ENCODE measurements around the gene AIPL1. TPM values are rescaled to one million over a fixed set of nuclear protein-coding genes. Genes with fewer than 3 reads are reported as not detected.
A peak's percentile ranks its signal among the peaks of the same experiment; 100 is the strongest.

Gene AIPL1
- total RNA-seq, 2 experiments from 2014 or later, result not detected

- Mint-ChIP-seq H3K4me1 (peaks cover 20% of the 10 kb centered on the region), H3K36me3 (peaks cover 11% of the 10 kb centered on the region), H3K4me3 (no peak overlapping the region), H3K9me3 (ENCODE audit: low read depth) (peaks cover 10% of the 10 kb centered on the region), H3K27me3 (peaks cover 73% of the 10 kb centered on the region), H3K27ac (no peak overlapping the region)
- ATAC-seq (no peak), DNase-seq (no peak)
- CTCF ChIA-PET, result no interaction called here
These were observed 5.7 kb downstream of the AIPL1 start for GRCh38 chr17:6429266-6429665.

- no peak for ATAC-seq
- Mint-ChIP-seq H3K9me3 (ENCODE audit: low read depth) (peaks cover 10% of the 10 kb centered on the region), H3K27me3 (peaks cover 78% of the 10 kb centered on the region)
These were observed 6.5 kb downstream of the AIPL1 start for GRCh38 chr17:6428207-6428965.

GRCh38 chr17:6427279-6427781 is 7.6 kb downstream of the AIPL1 start:
- Mint-ChIP-seq H3K4me3 (peak overlapping the region; percentile 63), H3K9me3 (ENCODE audit: low read depth) (peaks cover 10% of the 10 kb centered on the region), H3K27me3 (peaks cover 75% of the 10 kb centered on the region), H3K36me3 (peaks cover 11% of the 10 kb centered on the region), H3K4me1 (peaks cover 20% of the 10 kb centered on the region), H3K27ac (peak overlapping the region; percentile 89)
- CTCF ChIA-PET, result interaction anchor here (1.0 to 1.7 kb wide), 2 partner anchors 8 to 45 kb away, joined by 3 to 7 read pairs; partner anchors contain the start of gene AIPL1
- peak; percentile 86 for ATAC-seq
- peak; percentile 88 for DNase-seq

More at GRCh38 chr17:6428207-6428965, 6.5 kb downstream of the AIPL1 start:
- no peak overlapping the region for H3K4me3 Mint-ChIP-seq
- no peak for DNase-seq
- peaks cover 20% of the 10 kb centered on the region for H3K4me1 Mint-ChIP-seq
- H3K27ac Mint-ChIP-seq, result no peak overlapping the region
- CTCF ChIA-PET, result interaction anchor here (1.7 kb wide), 1 partner anchor 7 kb away, joined by 7 read pairs; the partner anchor contains the start of gene AIPL1
- H3K36me3 Mint-ChIP-seq, result peaks cover 11% of the 10 kb centered on the region

- no peak for DNase-seq
- Mint-ChIP-seq H3K27ac (no peak overlapping the region), H3K9me3 (ENCODE audit: low read depth) (peaks cover 10% of the 10 kb centered on the region), H3K36me3 (peaks cover 11% of the 10 kb centered on the region), H3K27me3 (peaks cover 69% of the 10 kb centered on the region), H3K4me3 (no peak overlapping the region), H3K4me1 (peaks cover 22% of the 10 kb centered on the region)
- CTCF ChIA-PET, result interaction anchor here (1.0 to 1.7 kb wide), 2 partner anchors 9 to 46 kb away, joined by 3 to 7 read pairs; partner anchors contain the start of gene AIPL1
- ATAC-seq, result no peak
These were observed 8.4 kb downstream of the AIPL1 start for GRCh38 chr17:6426356-6427101.

- CTCF ChIA-PET, result interaction anchor here (1.2 to 3.7 kb wide), 4 partner anchors 10 to 841 kb away, joined by 3 to 16 read pairs (median 4); partner anchors contain the start of genes AIPL1 and NLRP1
- peaks cover 71% of the 10 kb centered on the region for H3K27me3 Mint-ChIP-seq
- peaks cover 7% of the 10 kb centered on the region for H3K36me3 Mint-ChIP-seq
- peaks cover 4% of the 10 kb centered on the region for H3K9me3 Mint-ChIP-seq (ENCODE audit: low read depth)
- DNase-seq (no peak), ATAC-seq (no peak)
- no peak overlapping the region for H3K27ac Mint-ChIP-seq
- H3K4me3 Mint-ChIP-seq, result no peak overlapping the region
- H3K4me1 Mint-ChIP-seq, result peaks cover 22% of the 10 kb centered on the region
These were observed 9.5 kb downstream of the AIPL1 start for GRCh38 chr17:6425407-6425806.

- ATAC-seq (no peak), DNase-seq (no peak)
- peaks cover 22% of the 10 kb centered on the region for H3K4me1 Mint-ChIP-seq
- H3K36me3 Mint-ChIP-seq, result peaks cover 3% of the 10 kb centered on the region
- CTCF ChIA-PET, result interaction anchor here (1.4 to 3.7 kb wide), 4 partner anchors 11 to 832 kb away, joined by 5 to 16 read pairs (median 7); partner anchors contain the start of gene AIPL1
- H3K27ac Mint-ChIP-seq, result no peak overlapping the region
- H3K27me3 Mint-ChIP-seq, result peaks cover 70% of the 10 kb centered on the region
- no peak overlapping the region for H3K4me3 Mint-ChIP-seq
- H3K9me3 Mint-ChIP-seq (ENCODE audit: low read depth), result no peaks in the 10 kb centered on the region
These were observed 11.0 kb downstream of the AIPL1 start for GRCh38 chr17:6423931-6424330.

GRCh38 chr17:6422654-6423241 is 12.2 kb downstream of the AIPL1 start:
- DNase-seq (no peak), ATAC-seq (no peak)
- Mint-ChIP-seq H3K27ac (no peak overlapping the region), H3K36me3 (peaks cover 3% of the 10 kb centered on the region), H3K4me3 (no peak overlapping the region), H3K27me3 (peaks cover 65% of the 10 kb centered on the region), H3K9me3 (ENCODE audit: low read depth) (no peaks in the 10 kb centered on the region), H3K4me1 (peaks cover 15% of the 10 kb centered on the region)
- CTCF ChIA-PET, result interaction anchor here (1.2 to 3.7 kb wide), 6 partner anchors 8 to 834 kb away, joined by 3 to 16 read pairs (median 4); partner anchors contain the start of gene AIPL1

GRCh38 chr17:6421700-6422604 is 13.0 kb downstream of the AIPL1 start:
- Mint-ChIP-seq H3K4me1 (peaks cover 7% of the 10 kb centered on the region), H3K36me3 (no peaks in the 10 kb centered on the region), H3K4me3 (no peak overlapping the region), H3K9me3 (ENCODE audit: low read depth) (no peaks in the 10 kb centered on the region), H3K27ac (no peak overlapping the region), H3K27me3 (peaks cover 63% of the 10 kb centered on the region)
- peak; percentile 76 for ATAC-seq
- CTCF ChIA-PET, result interaction anchor here (0.6 to 3.7 kb wide), 11 partner anchors 9 to 835 kb away, joined by 3 to 16 read pairs (median 3); partner anchors contain the start of gene AIPL1
- peak; percentile 83 for DNase-seq

GRCh38 chr17:6420173-6420641 is 14.7 kb downstream of the AIPL1 start:
- no peaks in the 10 kb centered on the region for H3K36me3 Mint-ChIP-seq
- DNase-seq (no peak), ATAC-seq (peak; percentile 16)
- H3K4me3 Mint-ChIP-seq, result no peak overlapping the region
- peaks cover 51% of the 10 kb centered on the region for H3K27me3 Mint-ChIP-seq
- H3K4me1 Mint-ChIP-seq, result peaks cover 2% of the 10 kb centered on the region
- CTCF ChIA-PET, result interaction anchor here (1.2 to 1.5 kb wide), 2 partner anchors 11 to 835 kb away, joined by 3 read pairs; no protein-coding TSS in a partner anchor
- H3K9me3 Mint-ChIP-seq (ENCODE audit: low read depth), result no peaks in the 10 kb centered on the region
- no peak overlapping the region for H3K27ac Mint-ChIP-seq

- Mint-ChIP-seq H3K4me3 (no peak overlapping the region), H3K9me3 (ENCODE audit: low read depth) (no peaks in the 10 kb centered on the region), H3K36me3 (no peaks in the 10 kb centered on the region), H3K27me3 (peaks cover 20% of the 10 kb centered on the region), H3K27ac (no peak overlapping the region), H3K4me1 (no peaks in the 10 kb centered on the region)
- CTCF ChIA-PET, result no interaction called here
- DNase-seq (no peak), ATAC-seq (no peak)
These were observed 19.3 kb downstream of the AIPL1 start for GRCh38 chr17:6415616-6416015.

GRCh38 chr17:6413065-6413464 is 21.9 kb downstream of the AIPL1 start:
- Mint-ChIP-seq H3K4me3 (no peak overlapping the region), H3K4me1 (no peaks in the 10 kb centered on the region), H3K9me3 (ENCODE audit: low read depth) (no peaks in the 10 kb centered on the region), H3K36me3 (no peaks in the 10 kb centered on the region), H3K27ac (no peak overlapping the region), H3K27me3 (peaks cover 7% of the 10 kb centered on the region)
- CTCF ChIA-PET, result interaction anchor here (0.7 to 1.4 kb wide), 5 partner anchors 9 to 820 kb away, joined by 3 to 6 read pairs (median 3); no protein-coding TSS in a partner anchor
- no peak for DNase-seq
- no peak for ATAC-seq

- DNase-seq (no peak), ATAC-seq (no peak)
- Mint-ChIP-seq H3K36me3 (no peaks in the 10 kb centered on the region), H3K4me3 (no peak overlapping the region), H3K9me3 (ENCODE audit: low read depth) (no peaks in the 10 kb centered on the region), H3K27ac (no peak overlapping the region), H3K4me1 (no peaks in the 10 kb centered on the region), H3K27me3 (peaks cover 4% of the 10 kb centered on the region)
- CTCF ChIA-PET, result no interaction called here
These were observed 26.2 kb downstream of the AIPL1 start for GRCh38 chr17:6408735-6409134.
